ENCODE results near the gene FOXM1. TPM values are rescaled to one million over a fixed set of nuclear protein-coding genes. Genes with fewer than 3 reads are reported as not detected.
A peak's percentile ranks its signal among the peaks of the same experiment; 100 is the strongest.

FOXM1 gene
- total RNA-seq, 4 donors from 2014 or later: 1.6 to 5.2 (median 2.2) TPM; not detected in 1

DNA sequence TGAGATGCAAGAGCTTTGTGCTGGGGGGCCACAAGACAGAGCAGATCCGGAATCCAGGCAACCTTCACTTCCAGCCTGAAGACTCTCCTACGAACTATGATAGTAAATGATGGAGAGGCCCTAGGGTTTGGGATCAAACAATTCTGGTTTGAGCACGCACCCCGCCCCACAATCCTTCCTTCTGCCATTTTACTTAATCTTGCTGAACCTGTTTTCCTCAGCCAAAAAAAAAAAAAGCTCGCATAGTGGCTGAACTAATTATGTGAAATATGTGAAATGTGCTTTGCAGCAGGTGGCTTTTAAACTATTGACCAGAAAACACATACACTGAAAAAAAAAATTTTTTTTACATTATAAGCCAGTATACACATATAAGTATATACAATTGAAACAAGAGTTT, 65.2 kb downstream of the FOXM1 start:
- Histone ChIP-seq H3K4me1 (peaks cover 13 to 29% (median 14%) of the 10 kb centered on the region in 4 donors), H3K36me3 (no peaks in the 10 kb centered on the region), H3K27me3 (no peaks in the 10 kb centered on the region), H3K9me3 (no peaks in the 10 kb centered on the region), H3K27ac (peak overlapping the region; percentile 89 to 95 (median 91)), H3K4me3 (peak overlapping the region in 3 of 4 donors; percentile 48 to 91 (median 59))
- TF ChIP-seq CTCF (IDR thresholded peaks at IDR 0.05) (peak in 1 of 5 experiments; percentile 14), EP300 (IDR thresholded peaks at IDR 0.05; ENCODE audit: low read depth) (no peak), POLR2AphosphoS5 (IDR thresholded peaks at IDR 0.05) (no peak)
- in situ Hi-C loops (cut with MboI; ENCODE audit: low pct_ligation_motif_present in 1 of 4, low pct_unique_long_range_greater_than_20kb in 1 of 4, low sequenced_read_pairs in 3 of 4): no loop called here
- no peak for DNase-seq
- intact Hi-C loops (cut with DNase I; ENCODE audit: low total_unique reads): no loop called here
- 52 to 71% methylated on average over 4 to 5 of the region's 5 CpGs for WGBS, 2 donors (ENCODE audit: low coverage in 1 of 2)

Other genes starting within 250 kb of the FOXM1 start
- gene FKBP4, start 82.2 kb downstream of the FOXM1 start, total RNA-seq: 10 to 100 TPM; 35.4 to 82.4 (median 49.2) TPM
- gene ITFG2, start 64.5 kb downstream of the FOXM1 start, total RNA-seq: 10 to 100 TPM; 29.5 to 90.6 (median 48.4) TPM
- under 1 TPM in 3 of 4 donors, not detected in 1; 0.14 to 0.32 (median 0.20) TPM for gene NRIP2, start 42.1 kb downstream of the FOXM1 start, total RNA-seq
- not detected for gene TEX52, start 20.1 kb downstream of the FOXM1 start, total RNA-seq
- gene RHNO1, start within 50 bp of the FOXM1 start, total RNA-seq: 10 to 100 TPM in 2 of 4 donors, 1 to 10 TPM in 2; 5.4 to 16.8 (median 8.6) TPM
- 10 to 100 TPM in 3 of 4 donors, 1 to 10 TPM in 1; 7.4 to 21.3 (median 16.9) TPM for gene TULP3, start 13.7 kb upstream of the FOXM1 start, total RNA-seq
- 10 to 100 TPM in 1 of 4 donors, 1 to 10 TPM in 3; 4.2 to 29.7 (median 6.3) TPM for gene TEAD4, start 82.2 kb upstream of the FOXM1 start, total RNA-seq
- 1 to 10 TPM; 4.2 to 9.3 (median 6.1) TPM for gene TSPAN9, start 200.2 kb upstream of the FOXM1 start, total RNA-seq

Data from transverse colon (tissue), 4 donors.